GM18502 (cell line): ENCODE results near the gene NGEF.
"Not testable (repeated sequence)": the region's sequence is repeated elsewhere in the genome, so short reads cannot be mapped to it uniquely, and the experiment has no call there.

Experiments used
- ATAC-seq: cut with Tn5 transposase; IDR thresholded peaks from one replicate; pipeline ENCODE4 v1.9.1; 2021; ENCODE audit warnings: mild to moderate bottlenecking; ENCODE audit not compliant: unreplicated experiment, poor library complexity

The NGEF gene, protein sequence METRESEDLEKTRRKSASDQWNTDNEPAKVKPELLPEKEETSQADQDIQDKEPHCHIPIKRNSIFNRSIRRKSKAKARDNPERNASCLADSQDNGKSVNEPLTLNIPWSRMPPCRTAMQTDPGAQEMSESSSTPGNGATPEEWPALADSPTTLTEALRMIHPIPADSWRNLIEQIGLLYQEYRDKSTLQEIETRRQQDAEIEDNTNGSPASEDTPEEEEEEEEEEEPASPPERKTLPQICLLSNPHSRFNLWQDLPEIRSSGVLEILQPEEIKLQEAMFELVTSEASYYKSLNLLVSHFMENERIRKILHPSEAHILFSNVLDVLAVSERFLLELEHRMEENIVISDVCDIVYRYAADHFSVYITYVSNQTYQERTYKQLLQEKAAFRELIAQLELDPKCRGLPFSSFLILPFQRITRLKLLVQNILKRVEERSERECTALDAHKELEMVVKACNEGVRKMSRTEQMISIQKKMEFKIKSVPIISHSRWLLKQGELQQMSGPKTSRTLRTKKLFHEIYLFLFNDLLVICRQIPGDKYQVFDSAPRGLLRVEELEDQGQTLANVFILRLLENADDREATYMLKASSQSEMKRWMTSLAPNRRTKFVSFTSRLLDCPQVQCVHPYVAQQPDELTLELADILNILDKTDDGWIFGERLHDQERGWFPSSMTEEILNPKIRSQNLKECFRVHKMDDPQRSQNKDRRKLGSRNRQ

DNA sequence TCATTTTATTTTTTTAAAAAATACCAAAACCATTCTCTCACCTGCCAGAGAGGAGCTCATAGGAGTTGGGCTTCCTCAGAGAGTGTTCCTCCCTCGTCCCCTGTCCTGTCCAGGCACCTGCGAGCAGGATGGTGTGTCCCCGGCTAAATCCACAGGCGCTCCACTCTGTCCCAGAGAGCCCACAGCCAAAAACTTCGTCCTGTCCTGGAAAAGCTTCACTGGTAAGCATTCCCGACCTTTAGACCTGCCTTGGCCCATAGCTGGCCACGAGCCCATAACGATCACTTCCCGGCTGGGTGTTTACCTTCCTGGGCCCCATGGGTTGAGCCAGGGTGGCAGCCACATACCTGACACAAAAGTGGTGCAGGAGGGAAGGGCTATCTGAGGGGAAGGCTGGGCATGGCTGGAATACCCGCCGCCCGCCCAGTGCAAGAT is at the start of gene NGEF:
Gene NGEF, minus strand, starts transcription at position 230 of the 435 bp plus-strand sequence. CDS start 38,366 bp downstream, outside the sequence.
- ATAC-seq: no peak

DNA sequence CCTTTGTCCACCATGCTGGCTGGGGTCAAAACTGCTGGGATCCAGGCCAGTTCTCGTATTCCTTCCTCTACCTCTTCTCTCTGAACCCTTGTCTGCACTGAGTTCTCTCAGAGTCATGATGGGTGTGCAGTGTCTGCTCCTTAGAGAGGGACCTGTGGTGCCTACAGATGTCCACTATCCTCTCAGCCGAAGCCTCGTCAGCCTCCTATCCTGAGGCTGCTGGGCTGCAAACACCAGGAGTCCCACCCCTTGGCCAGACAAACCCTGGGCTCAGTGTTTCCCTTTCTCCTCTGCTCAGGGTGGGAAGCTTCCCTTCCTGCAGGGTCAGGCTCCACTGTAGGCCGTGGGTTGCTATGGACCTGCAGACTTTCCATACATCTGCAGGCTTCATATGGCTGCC is 49.4 kb upstream of the NGEF start:
- no peak for ATAC-seq

DNA sequence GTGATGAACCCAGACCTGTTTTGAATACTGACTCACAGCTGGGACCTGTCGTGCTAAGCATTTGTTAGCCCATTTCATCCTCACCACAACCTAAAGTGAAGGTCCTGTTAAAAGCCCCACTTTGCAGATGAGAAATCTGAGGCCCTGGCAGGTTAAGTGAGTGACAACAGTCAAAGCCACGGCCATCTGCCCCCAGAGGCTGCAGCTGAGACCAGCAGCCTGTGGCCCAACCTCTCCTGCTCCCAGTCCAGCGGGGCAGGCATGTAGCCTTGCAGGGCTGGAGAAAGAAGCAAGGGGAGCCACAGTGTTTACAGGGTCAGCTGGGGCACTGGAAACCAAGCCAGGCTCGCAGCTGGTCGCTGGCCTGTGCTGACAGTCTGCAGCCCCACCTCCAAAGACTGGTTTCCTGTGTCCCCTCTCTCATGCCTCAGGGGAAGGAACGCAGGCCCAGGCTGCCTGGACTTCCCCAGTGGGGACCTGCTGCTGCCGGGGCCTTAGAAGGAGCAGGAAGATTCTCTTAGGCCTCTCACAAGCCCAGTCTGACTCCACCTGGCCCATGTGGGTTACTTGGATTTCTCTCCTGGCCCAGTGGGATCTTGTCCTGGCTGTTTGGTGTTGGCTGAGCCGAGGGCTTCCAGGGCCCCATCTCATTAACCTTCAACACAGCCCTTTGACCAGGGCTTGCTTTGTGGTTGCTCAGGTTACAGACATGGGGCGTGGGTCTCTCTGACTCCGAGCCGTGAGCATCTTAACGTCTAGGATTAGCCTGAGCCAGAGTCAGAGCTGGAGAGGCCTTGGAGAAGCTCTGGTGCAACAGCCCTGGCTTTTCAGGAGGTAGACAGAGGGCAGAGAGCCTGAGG is 48.8 kb upstream of the NGEF start:
- ATAC-seq: peak; percentile 37

DNA sequence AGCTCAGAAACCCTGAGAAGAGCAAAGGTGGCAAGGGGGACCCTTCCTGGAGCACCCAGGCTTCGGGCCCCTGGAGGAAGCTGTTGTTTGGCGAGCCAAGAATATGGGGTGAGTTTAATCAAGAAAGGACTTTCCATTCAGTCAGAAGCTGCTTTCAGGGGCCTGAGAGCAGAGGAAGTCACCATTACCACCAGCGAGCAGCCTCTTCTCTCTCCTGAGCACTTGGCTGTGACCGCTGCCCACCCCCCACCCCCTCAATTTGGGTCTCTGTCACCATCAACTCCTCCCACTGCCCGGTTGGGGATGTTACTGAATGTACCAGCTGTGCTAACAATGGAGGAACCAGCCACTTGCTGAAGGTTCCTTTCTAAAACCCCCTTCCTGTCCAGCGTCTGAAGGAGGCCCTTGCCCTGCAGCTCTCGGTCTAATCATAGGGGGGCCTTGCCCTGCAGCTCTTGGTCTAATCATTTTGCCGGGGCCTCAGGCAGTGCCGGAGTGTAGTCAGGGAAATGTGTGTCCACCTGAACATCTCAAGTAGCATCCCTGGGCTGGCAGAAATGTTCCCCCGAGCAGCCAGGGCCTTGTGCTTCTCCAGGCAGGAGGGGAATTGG is 48.0 kb upstream of the NGEF start:
- peak; percentile 9 for ATAC-seq

DNA sequence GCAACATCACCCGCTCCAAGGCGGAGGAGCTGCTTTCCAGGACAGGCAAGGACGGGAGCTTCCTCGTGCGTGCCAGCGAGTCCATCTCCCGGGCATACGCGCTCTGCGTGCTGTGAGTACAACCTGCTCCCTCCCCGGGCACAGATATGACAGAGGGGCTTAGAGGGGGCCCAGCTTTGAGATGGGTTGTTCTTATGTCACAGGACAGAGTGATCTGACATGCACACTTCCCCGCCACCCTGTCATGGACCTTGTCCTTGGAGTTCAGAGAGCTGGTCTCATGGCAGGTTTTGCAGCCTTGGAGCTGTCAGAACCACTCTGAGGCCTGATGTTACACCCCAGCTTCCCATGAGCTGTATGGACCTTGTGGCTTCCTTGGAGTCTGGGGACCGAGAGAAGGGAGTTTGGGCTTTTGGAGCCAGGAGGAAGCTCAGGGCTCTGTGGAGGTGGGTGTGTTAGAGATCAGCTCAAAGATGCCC is 47.5 kb upstream of the NGEF start:
- ATAC-seq: no peak

DNA sequence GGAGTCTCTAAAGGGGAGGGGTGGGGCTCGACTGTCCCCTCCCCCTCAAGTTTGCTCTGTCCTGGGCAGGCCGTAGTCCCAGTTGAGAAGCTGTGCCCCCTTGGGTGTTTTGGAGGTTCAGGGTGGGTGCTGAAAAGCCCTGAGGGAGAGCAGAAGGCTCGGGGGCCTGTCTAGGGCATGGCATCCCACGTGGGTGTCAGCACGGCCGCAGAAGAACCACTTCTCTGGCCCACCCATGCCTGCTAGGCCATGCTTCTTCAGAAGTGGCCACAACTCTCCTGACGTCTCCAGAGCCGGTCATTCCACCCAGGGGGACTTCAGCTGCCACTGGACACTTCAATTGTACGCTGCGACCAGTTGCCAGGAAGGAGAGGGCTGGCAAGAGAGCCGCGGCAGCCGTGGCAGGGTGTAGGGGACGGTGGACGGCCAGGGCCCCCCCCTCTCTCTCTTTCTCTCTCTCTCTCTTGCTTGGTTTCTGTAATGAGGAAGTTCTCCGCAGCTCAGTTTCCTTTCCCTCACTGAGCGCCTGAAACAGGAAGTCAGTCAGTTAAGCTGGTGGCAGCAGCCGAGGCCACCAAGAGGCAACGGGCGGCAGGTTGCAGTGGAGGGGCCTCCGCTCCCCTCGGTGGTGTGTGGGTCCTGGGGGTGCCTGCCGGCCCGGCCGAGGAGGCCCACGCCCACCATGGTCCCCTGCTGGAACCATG is 46.9 kb upstream of the NGEF start, which contains the start of gene INPP5D:
Gene INPP5D, plus strand, starts transcription at position 546 of the 704 bp plus-strand sequence. Its CDS starts 137 bp downstream, at position 683.
- peak; percentile 48 for ATAC-seq

DNA sequence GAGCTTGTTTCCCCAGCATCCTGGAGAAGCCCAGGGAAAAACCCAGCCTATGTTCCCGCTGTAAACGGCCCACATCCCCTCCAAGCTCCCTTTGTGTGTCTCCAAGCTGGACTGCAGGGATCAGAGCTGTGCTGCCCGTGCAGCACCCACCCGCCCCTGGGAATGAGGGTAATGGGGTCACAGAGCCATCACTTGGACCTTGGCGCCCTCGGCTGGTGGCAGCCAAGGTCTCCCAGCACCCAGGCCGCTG is 46.4 kb upstream of the NGEF start:
- no peak for ATAC-seq

DNA sequence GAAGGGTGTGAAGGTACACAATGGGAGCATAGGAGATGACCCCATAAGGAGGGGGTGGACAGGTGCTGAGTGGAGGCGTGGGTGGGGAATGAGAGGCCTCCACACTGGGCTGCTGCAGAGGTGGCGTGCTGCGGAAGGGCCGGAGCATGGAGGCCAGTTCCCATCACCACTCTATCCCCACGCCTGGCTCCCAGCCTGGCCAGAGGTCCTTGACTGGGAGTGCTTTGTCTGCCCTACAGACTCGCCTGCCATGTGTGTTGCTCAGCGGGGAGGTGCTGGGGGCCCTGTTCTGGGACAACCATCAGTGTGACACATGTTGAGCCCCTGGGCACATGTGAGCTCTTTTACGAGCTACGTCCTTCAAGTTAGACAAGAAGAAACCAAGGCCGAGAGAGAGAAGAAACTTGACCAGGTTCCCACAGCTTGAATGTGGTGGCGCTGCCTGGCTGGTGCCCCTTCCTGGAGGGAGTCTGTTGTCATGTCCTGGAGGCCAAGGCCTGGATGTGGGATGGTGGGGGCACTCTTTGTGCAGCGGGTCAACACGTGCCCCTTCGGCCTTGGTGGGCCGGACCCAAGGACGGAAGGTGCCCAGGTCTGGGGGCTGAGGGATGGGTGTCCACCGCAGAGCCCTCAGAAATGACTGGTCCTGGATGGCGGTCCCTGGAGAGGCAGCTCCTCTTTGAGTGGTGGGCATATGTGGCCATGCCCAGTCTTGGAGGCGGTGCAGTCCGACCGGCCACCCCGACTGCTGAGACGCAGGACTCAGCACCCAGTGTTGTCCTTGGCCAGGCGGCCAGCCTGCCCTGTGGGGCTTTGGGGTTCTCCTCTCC is 45.9 kb upstream of the NGEF start:
- ATAC-seq: no peak

DNA sequence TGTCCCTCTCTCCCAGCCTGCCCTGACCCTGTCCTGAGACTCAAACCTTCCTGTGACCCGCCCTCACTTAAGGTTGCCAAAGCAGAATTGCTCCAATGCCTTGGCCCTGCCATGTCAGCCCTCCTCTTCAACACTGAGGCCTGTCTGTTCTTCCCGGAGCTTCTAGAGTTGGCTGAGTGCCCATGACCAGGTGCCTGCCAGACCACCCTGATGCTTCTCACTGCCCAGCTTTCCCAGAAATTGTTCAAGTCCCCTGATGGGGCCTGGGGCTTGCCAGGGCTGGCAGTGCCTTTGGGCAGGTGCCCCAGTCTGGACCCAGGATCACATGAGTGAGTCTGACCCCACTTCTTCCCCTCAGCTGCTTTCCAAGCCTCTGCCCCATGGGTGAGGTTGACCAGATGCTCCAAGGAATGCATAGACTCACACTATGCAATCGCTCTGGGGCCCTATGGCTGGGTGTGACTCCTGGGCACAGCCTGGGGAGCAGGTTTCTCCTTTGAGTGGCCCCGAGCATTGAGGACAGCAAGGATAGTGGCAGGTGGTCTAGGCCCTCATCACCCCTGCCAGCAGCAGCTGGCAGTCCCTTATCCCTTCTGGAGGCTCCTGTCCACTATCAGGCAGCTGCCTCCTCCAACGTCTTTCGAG is 44.0 kb upstream of the NGEF start:
- no peak for ATAC-seq

DNA sequence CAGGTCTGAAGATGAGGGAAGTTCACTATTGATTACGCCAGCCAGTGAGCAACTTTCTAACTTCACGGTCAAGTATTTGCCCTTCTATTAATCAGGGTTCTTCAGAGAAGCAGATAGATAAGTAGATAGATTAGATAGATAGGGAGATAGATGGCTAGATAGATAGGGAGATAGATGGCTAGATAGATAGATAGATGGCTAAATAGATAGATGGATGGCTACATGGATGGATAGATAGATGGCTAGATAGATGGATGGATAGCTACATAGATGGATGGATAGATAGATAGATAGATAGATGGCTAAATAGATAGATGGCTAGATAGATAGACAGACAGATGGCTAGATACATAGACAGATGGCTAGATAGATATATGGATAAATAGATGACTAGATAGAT is 42.3 kb upstream of the NGEF start:
- ATAC-seq: no peak

DNA sequence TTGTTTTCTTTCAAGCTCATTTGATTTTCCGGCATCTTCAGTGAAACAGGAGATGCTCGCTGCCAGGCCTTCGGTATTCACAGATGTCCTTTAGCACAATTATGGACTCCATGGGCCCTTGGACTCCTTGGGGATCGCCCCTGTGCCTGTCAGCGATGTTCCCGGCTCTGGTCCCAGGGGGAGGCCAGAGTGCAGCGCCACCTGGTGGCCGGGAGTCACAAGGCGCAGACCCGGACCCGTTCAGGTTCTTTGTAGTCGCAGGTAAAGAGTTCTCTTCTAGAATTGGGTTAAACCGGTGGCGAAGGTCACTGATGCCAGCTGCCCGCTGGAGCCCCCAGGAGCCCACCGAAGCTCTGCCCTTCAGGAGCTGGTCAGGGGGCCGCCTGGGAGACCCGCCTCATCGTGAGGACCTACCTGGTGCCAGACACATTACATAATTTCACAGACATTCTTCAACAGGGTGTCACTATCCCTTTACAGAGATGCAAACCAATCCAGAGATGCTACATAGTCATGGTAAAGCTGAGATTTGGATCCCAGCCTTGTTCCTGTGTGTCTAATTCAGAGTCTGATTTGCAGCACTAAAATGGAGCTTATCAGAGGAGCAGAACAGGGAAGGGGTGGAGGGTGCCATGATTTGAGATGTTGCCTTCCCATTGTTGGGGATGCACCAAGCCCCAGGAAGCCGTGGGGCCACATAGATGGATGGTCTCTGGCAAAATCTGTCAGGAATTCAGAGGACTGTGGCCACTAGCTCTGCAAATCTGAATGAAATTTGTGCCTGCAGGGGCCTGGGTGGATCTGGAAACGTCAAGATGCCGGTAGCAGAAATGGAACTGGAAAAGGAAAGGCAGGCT is 41.1 kb upstream of the NGEF start:
- ATAC-seq: no peak

DNA sequence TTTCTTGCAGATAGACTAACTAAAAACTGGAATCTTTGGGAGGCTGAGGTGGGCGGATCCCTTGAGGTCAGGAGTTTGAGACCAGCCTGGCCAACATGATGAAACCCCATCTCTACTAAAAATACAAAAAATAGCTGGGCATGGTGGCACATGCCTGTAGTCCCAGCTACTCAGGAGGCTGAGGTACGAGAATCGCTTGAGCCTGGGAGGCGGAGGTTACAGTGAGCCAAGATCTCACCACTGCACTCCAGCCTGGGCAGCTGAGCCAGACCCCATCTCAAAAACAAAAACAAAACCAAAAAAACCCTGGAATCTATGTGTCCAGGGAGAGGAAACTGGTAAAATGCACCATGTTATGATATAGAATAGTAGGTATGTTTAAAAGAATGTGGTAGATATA is 39.5 kb upstream of the NGEF start:
- not testable (repeated sequence) for ATAC-seq

DNA sequence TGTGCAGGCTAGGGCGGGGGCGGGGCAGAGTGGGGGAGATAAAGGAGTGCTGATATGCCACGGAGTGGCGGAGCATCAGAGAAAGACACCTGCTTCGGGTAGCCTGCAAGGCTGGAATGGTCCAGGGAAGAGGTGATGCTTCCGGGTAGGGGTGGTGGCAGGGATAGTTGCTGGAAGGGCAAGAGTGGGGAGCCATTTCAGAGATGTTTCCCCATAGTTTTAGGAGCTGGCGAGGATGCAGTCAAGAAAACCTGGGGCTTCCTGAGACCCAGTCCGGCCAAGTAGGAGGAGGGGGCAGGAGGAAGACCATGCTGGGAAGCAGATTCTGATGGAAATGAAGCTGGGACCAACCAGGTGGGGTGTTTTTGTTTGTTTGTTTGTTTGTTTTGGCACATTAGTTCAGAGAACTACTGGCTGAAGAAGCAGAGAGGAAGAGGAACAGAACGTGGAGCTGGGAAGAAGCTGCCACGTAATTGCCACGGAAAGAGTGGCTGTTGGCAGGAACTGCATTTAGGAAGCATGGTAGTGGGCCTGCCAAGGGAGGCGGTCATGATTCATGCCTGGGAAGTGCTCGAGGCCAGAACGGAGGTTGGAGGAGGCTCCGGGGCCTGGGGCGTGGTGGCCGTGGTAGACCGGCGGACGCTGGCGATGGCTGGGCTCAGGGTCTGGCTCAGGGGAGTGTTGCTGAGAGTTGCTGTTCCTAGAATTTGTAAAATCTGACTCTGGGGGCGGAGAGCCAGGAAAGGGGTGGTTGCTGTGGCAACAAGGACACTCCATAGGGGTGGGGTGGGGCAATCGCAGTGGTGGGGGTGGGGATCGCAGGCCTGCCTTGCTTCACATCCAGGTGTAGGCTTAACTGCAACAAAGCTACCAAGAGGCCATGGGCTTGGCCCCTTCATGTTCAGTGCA is 38.4 kb upstream of the NGEF start:
- ATAC-seq: no peak

DNA sequence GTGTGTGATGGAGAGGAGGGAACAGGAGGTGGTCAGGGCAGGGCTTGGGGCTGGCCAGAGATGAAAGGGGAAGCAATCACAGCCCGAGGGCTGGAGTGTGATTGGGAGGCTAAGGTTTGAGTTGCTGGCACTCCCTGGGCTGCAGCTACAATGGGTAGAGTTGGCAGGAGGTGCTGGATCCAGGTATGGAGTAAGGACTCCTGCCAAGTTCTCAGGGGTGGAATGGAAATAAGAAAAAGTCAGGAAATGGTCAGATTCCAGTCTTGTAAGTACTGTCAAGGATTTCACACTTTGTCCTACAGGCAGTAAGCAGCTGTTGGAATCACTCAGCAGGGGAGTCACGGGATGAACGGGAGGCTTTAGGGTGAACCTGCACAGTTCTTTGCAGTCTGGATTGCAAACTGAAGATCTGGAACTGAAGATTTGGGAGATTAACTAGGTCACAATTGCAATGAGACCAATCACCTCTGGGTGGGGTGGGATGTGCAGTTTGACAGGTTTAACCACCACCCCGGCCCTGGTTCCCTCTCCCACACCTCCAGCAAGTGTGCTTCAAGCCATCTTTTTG is 36.2 kb upstream of the NGEF start:
- no peak for ATAC-seq

DNA sequence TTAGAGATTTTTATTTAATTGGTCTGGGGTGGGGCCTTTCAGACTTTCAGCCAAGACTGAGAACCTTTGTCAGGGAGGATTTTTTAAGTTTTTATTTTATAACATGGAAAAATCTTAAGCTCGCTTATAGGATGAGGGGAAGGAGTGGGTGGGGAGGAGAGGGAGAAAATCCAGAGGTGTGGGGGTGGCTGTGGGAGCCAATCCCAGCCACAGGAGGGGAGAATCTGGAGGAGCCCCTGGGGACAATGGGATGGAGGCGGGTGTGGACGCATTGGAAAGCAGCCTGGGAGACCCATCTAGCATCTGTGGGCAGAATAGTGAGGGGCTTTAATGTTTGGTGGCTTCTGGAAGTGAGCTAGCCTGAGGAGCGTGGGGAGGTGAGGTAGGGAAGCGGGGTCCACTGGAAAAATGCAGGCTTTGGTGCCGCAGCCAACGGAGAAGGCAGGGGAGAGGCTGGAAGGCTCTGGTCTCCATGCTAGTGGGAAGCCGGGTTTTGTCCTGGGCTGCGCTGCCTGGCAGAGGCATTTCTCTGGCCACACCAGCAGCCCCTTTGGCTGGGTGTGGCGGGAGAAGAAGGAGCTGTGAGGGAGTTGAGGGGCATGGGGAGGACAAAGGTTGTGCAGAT is 35.6 kb upstream of the NGEF start:
- no peak for ATAC-seq

DNA sequence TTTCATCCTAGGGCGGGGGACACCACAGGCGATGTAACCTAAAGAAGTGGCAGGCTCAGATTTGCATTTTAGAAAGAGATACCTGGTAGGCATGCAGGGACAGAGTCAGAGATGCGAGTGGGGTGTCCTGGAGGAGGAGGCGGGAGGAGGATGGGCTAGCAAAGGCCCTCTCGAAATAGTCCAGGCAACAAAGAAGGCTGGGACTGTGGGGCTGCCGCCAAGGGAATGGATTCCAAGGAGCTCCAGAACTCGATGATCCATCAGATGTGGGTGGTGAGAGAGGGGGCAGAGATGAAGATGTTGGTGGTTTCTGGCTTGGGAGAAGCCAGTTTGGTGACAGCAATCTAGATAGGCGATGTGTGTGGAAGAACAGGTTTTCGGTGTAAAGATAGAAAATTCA is 34.6 kb upstream of the NGEF start:
- no peak for ATAC-seq
